NCI-H2081 (cell line): ENCODE measurements around the gene BPIFA2.
"Not testable (repeated sequence)": the region's sequence is repeated elsewhere in the genome, so short reads cannot be mapped to it uniquely, and the experiment has no call there.

Source experiments
- DNase-seq, 2 experiments: peaks; one replicate each; lab custom pipeline; 2025; lab: John Stamatoyannopoulos, UW

Gene BPIFA2

DNA sequence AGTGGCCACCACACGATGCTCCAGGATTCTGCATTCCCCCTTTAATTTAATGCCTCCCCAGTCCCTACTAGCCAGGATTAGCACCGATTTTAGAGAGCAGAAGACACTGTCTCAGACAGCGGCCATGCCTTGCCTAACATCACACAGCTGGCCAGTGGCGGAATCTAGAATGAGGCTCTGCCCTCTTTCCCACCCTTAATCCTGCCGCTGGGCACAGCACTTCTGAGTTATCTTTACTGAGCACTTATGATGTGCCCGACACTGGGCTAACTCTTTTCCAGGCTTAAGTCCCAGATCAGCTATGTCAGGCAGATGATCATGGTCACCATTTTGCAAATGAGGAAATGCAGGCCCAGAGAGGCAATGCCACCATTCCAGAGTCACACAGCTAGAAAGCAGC is 5.6 kb upstream of the BPIFA2 start:
- DNase-seq = no peak

DNA sequence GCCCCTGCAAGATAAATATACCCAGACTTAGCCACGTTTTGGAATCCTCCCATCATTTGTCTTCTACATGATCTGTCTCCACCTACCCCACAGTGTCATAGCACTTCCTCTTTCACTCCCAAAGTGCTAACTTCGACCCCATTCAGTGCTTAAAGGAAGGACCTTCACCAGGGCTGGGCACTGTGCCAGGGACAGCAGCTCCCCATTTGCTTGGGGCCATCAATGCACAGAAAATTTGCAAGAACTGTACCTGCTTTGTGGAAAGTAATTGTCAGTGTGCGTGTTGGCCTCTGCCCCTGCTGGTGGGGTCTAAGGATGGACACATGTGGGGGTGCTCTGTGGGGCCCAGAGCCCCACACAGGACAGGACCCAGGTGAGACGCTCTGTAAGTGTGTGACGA is 5.2 kb upstream of the BPIFA2 start:
- no peak for DNase-seq

DNA sequence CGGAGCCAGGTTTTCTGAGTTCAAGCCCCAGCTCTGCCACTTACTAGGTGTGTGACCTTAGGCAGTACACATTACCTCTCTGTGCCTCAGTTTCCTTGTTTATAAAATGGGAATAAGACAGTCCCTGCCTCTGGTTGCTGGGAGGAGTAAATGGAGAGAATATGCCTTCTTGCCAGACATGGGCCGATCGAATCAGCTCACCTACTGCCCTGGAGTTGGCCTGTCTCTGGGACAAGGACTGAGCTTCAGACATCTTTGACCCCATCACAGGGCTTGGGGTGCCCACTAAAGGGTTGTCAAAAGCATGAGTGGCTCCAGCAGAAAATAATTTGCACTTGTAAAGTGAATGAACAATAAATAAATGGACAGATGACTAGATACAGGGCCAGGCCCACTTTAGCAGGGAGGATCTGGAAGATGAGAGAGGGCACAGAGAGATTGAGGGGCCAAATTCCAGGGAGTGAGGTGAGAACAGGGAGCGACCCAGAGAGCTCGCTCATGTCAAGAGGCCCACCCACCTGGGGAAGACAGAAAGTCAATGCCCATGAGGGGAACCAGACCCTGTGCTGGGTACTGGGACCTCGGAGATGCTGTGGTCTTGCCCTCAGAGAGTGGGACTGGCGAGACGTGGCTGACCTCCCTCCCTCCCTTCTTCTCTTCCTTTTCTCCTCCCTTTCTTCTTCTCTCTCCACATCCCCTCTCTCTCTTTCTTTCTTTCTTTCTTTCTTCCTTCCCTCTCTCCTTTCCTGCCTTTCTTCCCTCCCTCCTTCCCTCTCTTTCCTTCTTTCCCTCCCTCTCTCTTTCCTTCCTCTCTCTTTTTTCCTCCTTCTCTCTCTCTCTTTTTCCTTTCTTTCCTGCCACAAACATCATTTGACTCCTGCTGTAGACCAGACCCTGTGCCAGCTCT is 3.9 kb upstream of the BPIFA2 start:
- no peak for DNase-seq

DNA sequence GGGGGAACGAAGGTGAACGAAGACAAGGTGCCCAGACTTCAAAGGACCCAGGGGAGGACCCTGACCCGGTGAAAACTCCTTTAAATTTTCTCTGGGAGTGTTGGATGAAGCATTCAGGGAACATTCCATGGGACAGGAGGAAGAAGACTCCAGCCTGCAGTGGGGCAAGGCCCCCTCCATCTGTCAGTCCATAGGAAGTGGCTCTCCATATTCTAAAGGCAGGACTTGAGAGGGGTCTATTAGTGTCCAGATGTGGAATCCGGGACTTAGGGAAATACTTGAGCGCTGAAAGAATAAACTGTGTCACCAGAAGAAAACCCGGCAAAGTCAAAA is 3.2 kb upstream of the BPIFA2 start:
- DNase-seq = no peak

DNA sequence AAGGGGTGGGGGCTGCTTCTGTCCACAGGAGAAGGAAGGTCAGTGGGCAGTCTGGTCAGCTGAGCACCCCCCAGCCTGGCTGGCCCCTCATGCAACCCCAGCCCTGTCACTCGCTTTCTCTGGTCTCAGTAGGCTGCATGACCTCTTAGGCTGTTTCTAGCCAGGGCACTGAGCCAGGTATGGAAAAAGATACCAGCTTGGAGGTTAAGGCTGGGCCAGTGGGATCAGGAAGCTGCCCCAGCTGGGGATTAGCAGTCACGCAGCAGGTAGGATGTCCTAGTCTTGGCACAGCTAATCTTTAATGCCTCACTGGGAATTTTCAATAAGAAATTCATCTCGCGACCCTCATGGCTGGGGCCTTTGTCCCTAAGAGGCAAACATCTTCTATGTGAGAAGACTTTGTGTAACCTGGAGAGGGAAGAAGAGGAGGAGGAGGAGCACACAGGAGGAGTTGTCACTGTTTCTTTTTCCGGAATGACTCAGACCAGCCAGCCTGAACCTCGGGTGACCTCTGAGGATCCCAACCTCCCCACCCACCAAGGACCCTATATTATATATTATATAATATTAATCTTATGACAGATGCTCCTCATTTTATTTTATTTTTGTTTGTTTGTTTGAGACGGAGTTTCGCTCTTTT is 2.4 kb upstream of the BPIFA2 start:
- peak in 1 of 2 experiments; percentile 29 for DNase-seq

DNA sequence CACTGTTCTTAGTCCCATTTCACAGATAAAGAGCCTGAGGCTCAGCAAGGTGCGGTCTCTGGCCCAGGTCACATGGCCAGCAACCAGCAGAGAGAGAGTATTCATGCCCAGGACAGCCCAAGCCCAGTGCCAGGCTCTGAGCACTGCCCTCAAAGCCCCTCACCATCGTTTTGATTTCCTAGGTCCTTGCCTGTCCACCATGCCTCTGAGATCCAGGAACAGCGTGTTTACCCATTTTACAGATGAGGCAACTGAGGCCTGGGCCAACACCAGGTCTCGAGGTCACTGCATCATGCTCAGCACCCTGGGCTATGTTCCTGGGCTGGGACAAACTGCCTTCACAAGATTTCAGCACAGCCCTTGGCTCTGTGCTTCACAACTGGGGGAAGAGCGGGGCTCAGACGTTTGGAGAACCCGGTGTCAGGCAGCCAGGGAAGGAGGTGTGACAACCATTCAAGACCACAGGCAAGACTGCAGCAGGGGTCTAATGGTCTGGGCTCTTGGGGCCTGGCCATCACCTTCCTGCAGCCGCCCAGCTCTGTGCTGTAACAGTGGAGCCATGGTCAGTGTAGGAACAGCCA is 1.3 kb upstream of the BPIFA2 start:
- no peak for DNase-seq

DNA sequence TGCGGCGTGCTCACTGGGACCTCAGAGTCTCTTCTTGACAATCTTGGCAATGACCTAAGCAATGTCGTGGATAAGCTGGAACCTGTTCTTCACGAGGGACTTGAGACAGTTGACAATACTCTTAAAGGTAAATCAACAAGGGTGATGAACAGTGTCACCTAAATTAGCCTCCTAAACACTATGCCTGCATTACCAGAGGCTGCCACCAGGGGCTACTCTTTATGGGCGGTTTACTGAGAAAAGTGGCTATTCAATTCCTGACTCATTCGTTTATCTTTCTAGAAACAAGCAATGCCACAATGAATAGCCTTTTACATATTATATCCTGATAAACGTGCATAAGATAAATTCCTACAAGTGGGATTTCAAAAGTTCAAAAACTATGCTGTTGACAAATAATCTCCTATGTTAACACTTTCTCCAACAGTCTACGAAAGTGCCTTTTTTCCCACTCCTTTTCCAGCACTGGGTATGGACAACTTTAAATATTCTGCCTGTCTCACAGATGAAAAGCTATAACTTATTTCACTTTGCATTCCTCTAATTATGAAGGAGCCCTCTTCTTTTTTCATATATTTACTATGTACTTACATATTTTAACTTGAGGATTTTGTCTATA is 1.3 kb downstream of the BPIFA2 start:
- no peak for DNase-seq

DNA sequence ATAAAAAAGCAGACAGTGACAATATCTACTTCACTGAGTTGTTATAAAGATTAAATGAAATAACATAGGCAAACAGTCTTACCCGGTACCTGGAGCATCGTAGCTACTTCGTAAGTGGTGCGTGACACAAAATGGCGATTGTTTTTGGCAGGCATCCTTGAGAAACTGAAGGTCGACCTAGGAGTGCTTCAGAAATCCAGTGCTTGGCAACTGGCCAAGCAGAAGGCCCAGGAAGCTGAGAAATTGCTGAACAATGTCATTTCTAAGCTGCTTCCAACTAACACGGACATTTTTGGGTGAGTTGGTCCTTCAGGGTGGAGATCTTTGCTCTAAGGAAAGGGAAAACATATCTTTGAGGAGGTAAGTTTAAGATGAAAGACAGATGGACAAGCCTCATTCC is 4.8 kb downstream of the BPIFA2 start:
- no peak for DNase-seq

DNA sequence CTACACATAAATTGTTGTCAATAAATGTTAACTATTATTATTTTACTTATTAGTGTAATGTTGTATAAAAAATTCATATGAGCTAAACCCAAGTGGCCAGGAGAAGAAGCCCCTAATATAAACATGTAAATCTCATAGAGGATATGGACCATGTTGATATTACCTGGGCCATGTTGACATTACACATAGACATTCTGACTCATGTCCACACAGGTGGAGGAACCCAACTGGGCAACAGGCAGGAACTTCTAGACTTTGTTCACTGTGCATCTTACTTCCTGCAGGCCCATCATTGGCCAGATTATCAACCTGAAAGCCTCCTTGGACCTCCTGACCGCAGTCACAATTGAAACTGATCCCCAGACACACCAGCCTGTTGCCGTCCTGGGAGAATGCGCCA is 7.2 kb downstream of the BPIFA2 start:
- no peak for DNase-seq

DNA sequence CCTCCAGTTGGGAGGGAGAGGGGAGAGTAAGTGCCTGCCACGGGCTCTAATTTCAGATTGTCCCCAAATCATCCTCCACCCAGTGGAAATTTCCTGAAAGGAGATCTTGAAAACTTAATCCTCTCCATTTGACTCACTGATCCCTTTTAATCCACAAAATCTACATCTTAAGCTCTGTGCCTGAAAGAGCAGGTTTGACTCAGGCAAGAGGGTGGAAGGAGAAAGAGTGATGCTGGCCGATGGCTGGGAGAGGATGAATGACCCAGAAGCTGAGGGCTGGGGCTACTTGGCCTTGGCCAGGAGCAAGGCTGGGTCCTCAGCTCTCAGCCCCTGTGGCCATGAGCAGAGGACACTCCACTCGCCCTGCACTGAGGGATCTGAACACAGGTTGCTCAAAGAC is 8.1 kb downstream of the BPIFA2 start:
- DNase-seq = no peak

DNA sequence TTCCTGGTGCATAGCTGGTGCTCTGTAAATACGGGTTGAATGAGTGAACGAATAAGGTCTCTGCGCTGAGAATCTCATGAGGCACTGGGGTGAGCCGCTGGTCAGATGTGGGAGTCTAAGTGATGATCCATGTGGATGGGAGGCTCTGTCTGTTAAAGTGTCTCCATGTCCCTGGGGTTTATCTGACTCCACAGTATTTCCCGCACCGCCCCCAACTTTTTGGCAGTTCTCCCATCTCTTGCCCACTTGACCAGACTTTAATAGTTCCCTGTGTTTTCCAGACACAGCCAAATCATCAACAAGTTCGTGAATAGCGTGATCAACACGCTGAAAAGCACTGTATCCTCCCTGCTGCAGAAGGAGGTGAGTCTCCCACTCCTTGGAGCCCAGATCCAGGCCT is 9.9 kb downstream of the BPIFA2 start:
- no peak for DNase-seq

DNA sequence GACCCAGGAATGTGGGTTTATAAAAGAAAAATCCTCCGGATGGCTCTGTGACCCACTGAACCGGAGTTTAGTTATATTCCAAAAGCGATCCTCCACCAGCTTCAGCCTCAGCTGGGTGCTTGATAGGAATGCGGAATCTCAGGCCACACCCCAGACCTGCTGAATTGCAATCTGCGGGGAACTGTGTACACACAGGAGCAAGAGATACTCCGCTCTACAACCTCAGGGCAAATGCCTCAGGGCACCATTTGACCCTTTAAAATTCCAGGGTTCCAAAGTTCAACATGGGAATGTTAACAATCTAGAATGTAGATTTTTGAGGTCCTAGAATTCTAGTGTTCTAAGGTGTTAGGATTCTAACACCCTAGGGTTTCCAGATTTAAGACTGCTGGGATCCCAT is 10.8 kb downstream of the BPIFA2 start:
- no peak for DNase-seq

DNA sequence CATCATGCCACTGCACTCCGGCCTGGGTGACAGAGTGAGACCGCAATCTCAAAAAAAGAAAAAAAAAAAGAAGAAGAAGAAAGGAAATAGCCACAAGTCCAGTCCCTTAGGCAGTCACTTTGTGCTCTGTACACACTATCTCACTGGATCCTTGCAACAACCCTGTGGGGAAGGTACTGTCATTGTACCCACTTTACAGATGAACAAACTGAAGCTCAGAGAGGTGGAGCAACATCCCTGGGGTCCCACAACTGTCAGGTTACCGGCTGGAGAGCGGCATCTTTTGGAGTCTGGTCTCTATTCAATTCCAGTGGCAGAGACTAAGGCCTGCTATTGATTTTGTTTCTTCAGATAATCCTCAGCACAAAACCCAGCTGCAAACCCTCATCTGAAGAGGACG is 12.2 kb downstream of the BPIFA2 start:
- no peak for DNase-seq

DNA sequence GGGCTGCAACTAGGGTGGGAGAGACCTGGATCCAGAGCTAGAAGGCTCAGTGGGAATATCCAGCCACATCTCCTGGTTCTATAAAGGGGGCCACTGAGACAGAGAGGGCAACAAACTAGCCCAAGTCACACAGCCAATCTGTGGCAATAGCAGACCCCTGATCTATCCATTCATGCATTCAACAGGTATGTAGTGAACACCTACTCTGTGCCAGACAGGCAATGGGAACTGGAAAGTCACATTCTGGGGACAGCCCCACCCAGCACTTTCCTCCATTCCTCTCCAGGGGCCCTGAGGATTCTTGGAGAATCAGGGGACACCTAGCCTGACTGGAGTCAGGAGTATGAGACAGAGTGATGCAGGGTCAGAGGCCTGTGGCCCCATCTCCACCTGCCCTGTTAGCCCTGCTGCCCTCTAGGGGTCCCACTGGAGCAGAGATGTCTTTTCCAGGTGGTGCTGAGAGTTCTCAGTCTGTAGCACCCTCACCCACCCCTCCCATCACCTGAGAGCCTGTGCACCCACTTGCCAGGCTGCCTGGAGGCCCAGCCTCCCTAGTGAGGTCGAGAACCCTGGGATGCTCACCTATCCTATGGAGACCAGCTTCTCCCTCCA is 13.6 kb downstream of the BPIFA2 start:
- DNase-seq = no peak

DNA sequence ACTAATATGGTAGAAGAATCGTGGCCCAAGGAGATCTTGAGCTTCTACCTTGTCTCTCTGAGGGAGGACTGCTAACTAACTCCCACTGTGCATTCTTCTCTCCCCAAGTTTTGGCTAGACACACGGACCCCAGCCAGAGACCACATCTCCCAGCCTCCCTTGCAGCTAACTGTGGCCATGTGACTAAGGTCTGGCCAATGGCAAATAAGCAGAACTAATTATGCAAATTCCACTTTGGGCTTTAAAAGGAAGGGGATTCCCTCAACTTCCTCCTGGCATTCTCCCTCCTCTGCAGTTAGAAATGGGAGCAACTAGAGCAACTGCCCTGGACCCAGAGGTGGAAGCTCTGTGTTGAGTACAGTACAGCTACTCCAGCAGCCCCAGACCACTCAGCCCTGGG is 15.4 kb downstream of the BPIFA2 start:
- no peak for DNase-seq

DNA sequence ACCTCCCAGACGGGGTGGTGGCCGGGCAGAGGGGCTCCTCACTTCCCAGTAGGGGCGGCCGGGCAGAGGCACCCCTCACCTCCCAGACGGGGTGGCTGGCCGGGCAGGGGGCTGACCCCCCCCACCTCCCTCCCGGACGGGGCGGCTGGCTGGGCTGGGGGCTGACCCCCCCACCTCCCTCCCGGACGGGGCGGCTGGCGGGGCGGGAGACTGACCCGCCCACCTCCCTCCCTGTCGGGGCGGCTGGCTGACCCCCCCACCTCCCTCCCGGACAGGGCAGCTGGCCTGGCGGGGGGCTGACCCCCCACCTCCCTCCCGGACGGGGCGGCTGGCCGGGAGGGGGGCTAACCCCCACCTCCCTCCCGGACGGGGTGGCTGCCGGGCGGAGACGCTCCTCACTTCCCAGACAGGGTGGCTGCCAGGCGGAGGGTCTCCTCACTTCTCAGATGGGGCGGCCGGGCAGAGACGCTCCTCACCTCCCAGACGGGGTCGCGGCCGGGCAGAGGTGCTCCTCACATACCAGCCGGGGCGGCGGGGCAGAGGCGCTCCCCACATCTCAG is 17.2 kb downstream of the BPIFA2 start:
- DNase-seq = not testable (repeated sequence)

DNA sequence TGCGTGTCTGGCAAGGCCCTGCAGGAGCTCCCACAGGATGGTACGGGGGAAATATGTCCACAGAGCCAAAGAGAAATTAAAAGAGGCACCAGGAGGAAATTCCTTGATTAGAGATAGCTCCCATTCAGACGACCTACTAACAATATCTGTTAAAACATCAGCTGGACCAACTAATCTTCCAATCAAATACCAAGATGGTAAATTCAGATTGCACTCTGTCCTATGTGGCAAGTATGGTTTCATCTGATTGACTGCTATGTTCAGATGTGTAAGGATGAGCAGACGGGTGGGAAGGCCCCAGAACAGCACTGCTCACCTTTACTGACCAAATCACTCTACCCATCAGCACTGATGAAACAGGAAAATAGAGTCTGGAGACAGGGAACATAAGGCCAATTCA is 19.5 kb downstream of the BPIFA2 start:
- DNase-seq = no peak

DNA sequence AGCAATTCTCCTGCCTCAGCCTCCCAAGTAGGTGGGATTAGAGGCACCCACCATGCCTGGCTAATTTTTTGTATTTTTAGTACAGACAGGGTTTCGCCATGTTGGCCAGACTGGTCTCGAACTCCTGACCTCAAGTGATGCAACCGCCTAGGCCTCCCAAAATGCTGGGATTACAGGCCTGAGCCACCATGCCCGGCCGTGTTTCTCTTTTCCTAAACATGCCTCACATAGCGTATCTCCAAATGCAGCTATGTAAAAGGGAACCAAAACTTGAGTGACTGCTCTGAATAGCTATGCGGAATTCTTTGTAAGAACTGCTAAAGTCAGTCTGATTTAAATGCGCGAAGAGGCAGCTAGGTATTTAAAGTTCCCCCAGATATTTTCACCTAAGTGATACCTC is 20.5 kb downstream of the BPIFA2 start:
- no peak for DNase-seq

DNA sequence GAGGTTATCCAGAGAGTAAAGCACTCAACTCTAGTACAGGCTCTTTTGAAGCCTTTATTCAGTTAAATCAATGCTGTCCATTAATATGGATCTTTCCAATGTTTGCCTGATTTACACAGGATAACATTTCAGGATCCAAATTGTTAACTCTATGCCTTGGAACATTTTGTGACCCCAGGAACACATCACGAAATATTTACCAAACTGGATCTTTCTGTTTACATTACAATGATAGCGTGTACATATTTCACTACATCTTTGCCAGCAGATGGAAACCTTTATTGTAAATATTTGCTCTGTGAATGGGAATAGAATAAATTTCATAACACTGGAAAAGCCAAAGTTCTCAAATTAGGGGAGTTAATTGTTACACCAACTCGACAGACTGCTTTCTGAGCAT is 23.5 kb downstream of the BPIFA2 start:
- peak in 1 of 2 experiments; percentile 50 for DNase-seq

DNA sequence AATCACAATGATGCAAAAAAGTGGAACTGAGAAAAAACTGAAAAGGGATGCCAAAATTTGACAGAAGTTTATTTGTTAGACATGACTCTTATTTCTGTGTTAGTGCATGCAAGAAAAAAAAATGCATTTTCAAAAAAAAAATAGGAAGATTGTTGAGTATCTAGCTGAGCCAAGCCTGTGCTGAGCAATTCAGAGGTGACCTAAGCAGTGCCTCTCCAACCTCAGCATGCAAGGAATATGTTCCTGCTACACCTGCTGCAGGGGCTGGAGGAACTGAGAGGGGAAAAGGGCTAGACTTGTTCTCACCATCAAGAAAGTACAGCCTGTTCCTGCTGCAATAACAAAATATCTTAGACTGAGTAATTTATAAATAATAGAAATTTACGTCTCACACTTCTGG is 24.0 kb downstream of the BPIFA2 start:
- no peak for DNase-seq

DNA sequence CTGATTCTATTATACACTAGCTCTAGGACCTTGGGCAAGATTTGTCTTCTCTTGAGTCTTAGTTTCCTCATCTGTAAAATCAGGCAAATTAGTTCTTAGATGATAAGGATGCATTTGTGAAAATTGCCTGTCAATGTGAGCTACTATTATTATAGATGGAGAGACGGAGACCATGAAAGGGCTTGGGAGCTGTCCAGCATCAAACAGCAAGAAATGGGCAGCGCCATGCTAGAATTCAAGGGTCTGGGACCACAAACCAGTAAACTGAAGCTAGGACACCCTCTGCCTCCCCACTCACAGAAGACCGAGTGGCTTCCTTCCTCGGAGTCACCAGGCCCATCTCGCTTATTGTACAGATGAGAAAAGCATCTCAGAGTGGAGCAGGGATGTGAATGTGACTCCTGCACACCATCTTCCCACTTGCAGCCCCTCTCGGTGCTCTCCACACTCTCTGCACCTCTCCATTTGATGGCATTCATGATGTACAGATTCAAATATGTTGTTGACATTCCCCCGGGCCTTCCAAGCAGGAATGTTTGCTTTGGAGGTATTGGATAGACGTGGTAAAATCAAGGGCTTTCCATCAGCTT is 25.0 kb downstream of the BPIFA2 start:
- DNase-seq = no peak

DNA sequence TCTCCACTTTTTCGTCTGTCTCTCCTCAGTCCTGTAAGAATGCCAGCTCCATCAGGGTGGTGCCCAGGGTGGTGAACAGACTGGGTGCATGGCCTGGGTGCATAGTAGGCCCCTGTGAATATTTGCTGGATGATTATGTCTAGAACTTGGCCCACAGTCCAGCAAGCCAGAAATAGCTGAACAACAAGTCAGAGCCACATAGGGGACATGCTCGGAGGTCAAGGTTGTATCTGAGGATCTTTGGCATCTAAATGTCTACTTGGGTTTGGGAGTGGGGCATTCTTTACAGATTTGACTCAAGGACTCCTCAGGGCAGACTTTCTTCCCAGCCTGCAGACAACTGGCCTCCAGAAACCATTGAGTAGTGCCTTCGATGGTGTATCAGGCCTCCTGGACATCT is 31.1 kb downstream of the BPIFA2 start:
- no peak for DNase-seq
